Smooth muscle cell (in vitro differentiated cells): ENCODE data around the gene KPNA4. TPM values are rescaled to one million over a fixed set of nuclear protein-coding genes. Genes with fewer than 3 reads are reported as not detected.
A peak's percentile ranks its signal among the peaks of the same experiment; 100 is the strongest.

Experiments
- DNase-seq: peaks from one replicate; lab custom pipeline; 2025; ENCODE audit not compliant: unreplicated experiment; lab: John Stamatoyannopoulos, UW
- H2AFZ ChIP-seq: fragments of 200-600 bp; sonication (generic); 2 replicates; pipeline ENCODE4 v1.6.0; 2016; ENCODE audit warnings: antibody characterized with exemption, low read depth, mild to moderate bottlenecking
- H3F3A ChIP-seq: fragments of 200-600 bp; sonication (generic); 2 replicates; pipeline ENCODE4 v1.6.0; 2017; ENCODE audit warnings: antibody characterized with exemption, low read depth
- H3K27ac ChIP-seq: fragments of 200-600 bp; sonication (generic); 2 replicates; pipeline ENCODE4 v1.5.1; 2016; ENCODE audit warnings: low read depth, mild to moderate bottlenecking
- H3K27me3 ChIP-seq: fragments of 200-600 bp; sonication (generic); 2 replicates; pipeline ENCODE4 v1.6.1; 2016; ENCODE audit warnings: low read depth, mild to moderate bottlenecking
- H3K36me3 ChIP-seq: fragments of 200-600 bp; sonication (generic); 2 replicates; pipeline ENCODE4 v1.5.1; 2016; ENCODE audit warnings: low read depth
- H3K4me1 ChIP-seq: fragments of 200-600 bp; sonication (generic); 2 replicates; pipeline ENCODE4 v1.5.1; 2016; ENCODE audit warnings: low read depth
- H3K4me2 ChIP-seq: fragments of 200-600 bp; sonication (generic); 2 replicates; pipeline ENCODE4 v1.6.0; 2016; ENCODE audit warnings: mild to moderate bottlenecking
- H3K4me3 ChIP-seq: fragments of 200-600 bp; sonication (generic); 2 replicates; pipeline ENCODE4 v1.5.1; 2016; ENCODE audit warnings: mild to moderate bottlenecking
- H3K79me2 ChIP-seq: fragments of 200-600 bp; sonication (generic); 2 replicates; pipeline ENCODE4 v1.6.0; 2016; ENCODE audit warnings: low read depth, mild to moderate bottlenecking
- H3K9ac ChIP-seq: fragments of 200-600 bp; sonication (generic); 2 replicates; pipeline ENCODE4 v1.6.0; 2016; ENCODE audit warnings: low read depth
- H3K9me3 ChIP-seq: fragments of 200-600 bp; sonication (generic); replicated peaks from 2 replicates; pipeline ENCODE4 v1.5.1; 2016; ENCODE audit warnings: low read depth
- H4K20me1 ChIP-seq: fragments of 200-600 bp; sonication (generic); 2 replicates; pipeline ENCODE4 v1.6.0; 2016; ENCODE audit warnings: low read depth
- WGBS: methylation state at CpG from one replicate; pipeline ENCODE4 v1.1.7; 2016; ENCODE audit warnings: low lambda C conversion rate; 5-methylcytosine and 5-hydroxymethylcytosine counted together
- polyA plus RNA-seq: library from polyadenylated mRNA; unstranded; fragments of >200 nt; fragmentation: Nextera tagmentation; extraction: Ambion mirVana; gene quantifications from 2 replicates; pipeline ENCODE4 v1.2.1, GENCODE V29; 2016
- total RNA-seq: library from RNA; depleted of rRNA; stranded (reverse); fragments of >200 nt; gene quantifications from 2 replicates; pipeline ENCODE4 v1.2.3, GENCODE V29; 2014
- TF ChIP-seq, protein P1 (sequence below): fragments of 200-600 bp; sonication (generic); IDR thresholded peaks from 2 replicates; pipeline ENCODE4 v1.5.1; 2017; ENCODE audit warnings: borderline replicate concordance, mild to moderate bottlenecking, antibody characterized with exemption; ENCODE audit not compliant: insufficient read depth, poor library complexity, severe bottlenecking

The KPNA4 gene
- total and polyA plus RNA-seq, 2 experiments from 2014 or later: 12.4 to 34.1 TPM

- Histone ChIP-seq H2AFZ (no peak overlapping the region), H3K27me3 (no peaks in the 10 kb centered on the region), H3K36me3 (no peaks in the 10 kb centered on the region), H3K9me3 (no peaks in the 10 kb centered on the region), H3K4me2 (no peak overlapping the region), H3K27ac (no peak overlapping the region), H4K20me1 (peaks cover 19% of the 10 kb centered on the region), H3K4me3 (no peak overlapping the region), H3K4me1 (peaks cover 20% of the 10 kb centered on the region), H3K79me2 (peaks cover 21% of the 10 kb centered on the region), H3K9ac (no peak overlapping the region), H3F3A (no peaks in the 10 kb centered on the region)
- WGBS: 97% methylated on average over 3 of the region's 3 CpGs
- TF ChIP-seq, protein P1, sequence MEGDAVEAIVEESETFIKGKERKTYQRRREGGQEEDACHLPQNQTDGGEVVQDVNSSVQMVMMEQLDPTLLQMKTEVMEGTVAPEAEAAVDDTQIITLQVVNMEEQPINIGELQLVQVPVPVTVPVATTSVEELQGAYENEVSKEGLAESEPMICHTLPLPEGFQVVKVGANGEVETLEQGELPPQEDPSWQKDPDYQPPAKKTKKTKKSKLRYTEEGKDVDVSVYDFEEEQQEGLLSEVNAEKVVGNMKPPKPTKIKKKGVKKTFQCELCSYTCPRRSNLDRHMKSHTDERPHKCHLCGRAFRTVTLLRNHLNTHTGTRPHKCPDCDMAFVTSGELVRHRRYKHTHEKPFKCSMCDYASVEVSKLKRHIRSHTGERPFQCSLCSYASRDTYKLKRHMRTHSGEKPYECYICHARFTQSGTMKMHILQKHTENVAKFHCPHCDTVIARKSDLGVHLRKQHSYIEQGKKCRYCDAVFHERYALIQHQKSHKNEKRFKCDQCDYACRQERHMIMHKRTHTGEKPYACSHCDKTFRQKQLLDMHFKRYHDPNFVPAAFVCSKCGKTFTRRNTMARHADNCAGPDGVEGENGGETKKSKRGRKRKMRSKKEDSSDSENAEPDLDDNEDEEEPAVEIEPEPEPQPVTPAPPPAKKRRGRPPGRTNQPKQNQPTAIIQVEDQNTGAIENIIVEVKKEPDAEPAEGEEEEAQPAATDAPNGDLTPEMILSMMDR: no peak
- DNase-seq: no peak
These were observed 2.4 kb upstream of the KPNA4 start for GRCh38 chr3:160567774-160568173.

DNA sequence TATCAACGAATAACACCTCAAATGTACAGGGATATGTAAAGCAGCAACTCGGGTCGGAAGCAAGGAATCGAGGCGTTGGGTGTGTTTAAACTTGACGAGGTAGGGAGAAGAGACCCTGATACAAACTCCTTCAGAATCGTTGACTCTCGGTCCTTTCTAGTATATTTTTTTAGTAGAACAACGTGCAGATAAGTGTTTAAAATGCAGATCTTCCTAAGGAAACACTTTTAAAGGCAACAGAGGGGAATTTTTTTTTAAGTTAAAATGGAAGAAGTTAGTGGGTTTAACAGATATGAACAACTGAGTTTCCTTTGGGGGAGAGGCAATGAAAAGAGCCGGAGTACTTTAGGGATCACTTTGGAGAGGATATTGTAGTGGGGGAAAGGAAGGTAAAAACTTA is 1.1 kb upstream of the KPNA4 start:
- H3K79me2 ChIP-seq: peaks cover 34% of the 10 kb centered on the region

GRCh38 chr3:160564949-160565441 is 376 bp downstream of the KPNA4 start:
- H3K36me3 ChIP-seq: no peaks in the 10 kb centered on the region
- H3K9ac ChIP-seq: peak overlapping the region; percentile 96
- peaks cover 44% of the 10 kb centered on the region for H3K4me1 ChIP-seq
- H3K27ac ChIP-seq: peak overlapping the region; percentile 99
- no peaks in the 10 kb centered on the region for H3K27me3 ChIP-seq
- peaks cover 46% of the 10 kb centered on the region for H4K20me1 ChIP-seq
- H3F3A ChIP-seq: no peaks in the 10 kb centered on the region
- H2AFZ ChIP-seq: no peak overlapping the region
- peaks cover 49% of the 10 kb centered on the region for H3K79me2 ChIP-seq
- H3K4me2 ChIP-seq: peak overlapping the region; percentile 92
- TF ChIP-seq, protein P1: no peak
- H3K9me3 ChIP-seq: no peaks in the 10 kb centered on the region
- H3K4me3 ChIP-seq: peak overlapping the region; percentile 97
- peak; percentile 93 for DNase-seq
- WGBS: 0% methylated on average over 39 of the region's 62 CpGs

More for the DNA sequence above, 1.1 kb upstream of the KPNA4 start:
- no peaks in the 10 kb centered on the region for H3K36me3 ChIP-seq
- peak overlapping the region; percentile 99 for H3K27ac ChIP-seq
- no peaks in the 10 kb centered on the region for H3K27me3 ChIP-seq
- H3K9me3 ChIP-seq: no peaks in the 10 kb centered on the region
- TF ChIP-seq, protein P1: no peak
- H3K4me1 ChIP-seq: peaks cover 33% of the 10 kb centered on the region
- H3K9ac ChIP-seq: peak overlapping the region; percentile 96
- peak overlapping the region; percentile 92 for H3K4me2 ChIP-seq
- H3K4me3 ChIP-seq: peak overlapping the region; percentile 97
- DNase-seq: no peak
- WGBS: 12% methylated on average over 10 of the region's 10 CpGs
- peaks cover 31% of the 10 kb centered on the region for H4K20me1 ChIP-seq
- H2AFZ ChIP-seq: peak overlapping the region; percentile 64
- H3F3A ChIP-seq: no peaks in the 10 kb centered on the region
